GM21737 (cell line): ENCODE measurements around the gene YIF1A.
"Not testable (repeated sequence)": the region's sequence is repeated elsewhere in the genome, so short reads cannot be mapped to it uniquely, and the experiment has no call there.

Experiments used
- ATAC-seq: cut with Tn5 transposase; IDR thresholded peaks from one replicate; pipeline ENCODE4 v1.9.1; 2021; ENCODE audit warnings: mild to moderate bottlenecking, moderate library complexity; ENCODE audit not compliant: unreplicated experiment

YIF1A gene

DNA sequence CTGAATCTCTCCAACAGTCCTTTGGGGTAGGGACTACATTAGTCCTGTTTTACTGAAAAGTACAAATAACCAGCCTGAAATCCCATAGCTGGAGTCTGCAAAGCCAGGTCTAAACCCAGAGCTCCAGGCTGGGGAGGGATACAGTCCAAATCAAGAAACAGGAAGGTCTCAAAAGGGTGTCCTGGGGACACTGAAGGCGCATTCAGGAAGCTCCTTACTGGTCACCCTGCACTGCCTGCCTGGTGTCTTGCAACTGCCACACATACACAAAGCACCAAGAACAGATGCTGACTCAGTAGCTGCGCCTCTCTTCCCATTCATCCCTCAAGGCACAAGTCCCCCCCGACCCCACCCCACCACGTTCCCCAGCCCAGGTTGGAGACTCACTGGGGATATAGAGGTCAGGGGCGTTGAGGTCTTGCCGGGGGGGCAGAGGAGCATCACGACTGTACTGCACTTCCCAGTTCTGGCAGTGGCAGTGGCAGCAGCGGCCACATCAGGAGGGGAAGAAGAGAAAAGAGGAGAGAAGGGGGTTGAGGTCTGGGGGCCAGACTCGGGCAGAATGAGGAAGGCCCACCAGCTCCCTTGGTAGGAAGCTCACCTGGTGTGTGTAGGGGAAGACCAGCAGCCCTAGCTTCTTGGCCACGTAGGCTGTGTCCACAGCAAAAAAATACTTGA is 1.6 kb downstream of the YIF1A start:
- no peak for ATAC-seq

DNA sequence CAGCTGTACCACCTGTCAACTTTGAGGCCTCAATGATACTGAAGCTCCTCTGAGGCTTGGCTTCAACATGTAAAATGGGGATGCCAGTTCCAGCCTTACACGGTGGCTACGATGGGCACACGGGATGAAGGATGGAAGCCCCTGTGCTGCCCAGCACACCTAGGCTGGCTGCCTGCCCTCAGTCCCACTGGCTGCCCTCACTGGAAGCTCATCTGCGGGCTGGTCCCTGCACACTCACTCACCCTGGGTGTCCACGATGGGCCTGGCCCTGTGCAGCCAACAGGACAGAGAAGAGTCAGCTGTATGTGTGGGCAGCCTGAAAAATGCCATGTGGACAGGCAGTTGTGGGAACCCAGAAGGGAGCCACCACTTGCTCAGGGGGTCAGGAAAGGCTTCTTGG is 2.2 kb downstream of the YIF1A start:
- no peak for ATAC-seq

DNA sequence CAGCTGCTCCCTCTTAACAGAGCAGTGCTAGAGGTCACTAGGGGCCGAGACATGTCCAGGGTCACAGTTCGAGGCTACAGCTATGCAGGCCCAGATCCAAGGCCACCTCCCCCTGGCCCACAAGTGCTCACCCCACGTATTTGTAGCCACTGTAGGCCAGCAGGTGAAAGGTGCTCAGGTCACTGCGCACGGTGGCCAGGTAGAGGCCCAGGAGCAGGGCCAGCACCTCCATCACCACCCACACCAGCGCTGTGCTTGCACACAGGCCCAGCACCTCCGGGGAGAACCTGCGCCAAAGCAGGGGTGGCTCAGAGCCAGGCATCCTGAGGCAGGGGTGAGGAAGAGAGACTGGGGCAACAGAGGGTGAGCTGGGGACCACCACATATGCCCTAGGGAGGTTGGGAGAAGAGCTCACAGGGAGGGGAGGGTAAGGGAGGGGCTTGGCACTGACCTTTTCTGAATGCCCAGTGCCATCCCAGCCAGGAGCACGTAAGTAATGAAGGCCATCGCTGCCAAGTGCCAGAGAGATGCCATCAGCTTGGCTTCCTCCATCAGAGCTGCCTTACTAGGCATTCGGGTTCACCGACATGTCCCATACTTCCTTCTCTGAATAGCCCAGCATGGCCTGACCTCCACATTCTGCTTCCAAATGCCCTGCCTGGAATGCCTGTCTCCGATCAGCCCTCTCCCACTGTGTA is 3.5 kb downstream of the YIF1A start:
- ATAC-seq = no peak

DNA sequence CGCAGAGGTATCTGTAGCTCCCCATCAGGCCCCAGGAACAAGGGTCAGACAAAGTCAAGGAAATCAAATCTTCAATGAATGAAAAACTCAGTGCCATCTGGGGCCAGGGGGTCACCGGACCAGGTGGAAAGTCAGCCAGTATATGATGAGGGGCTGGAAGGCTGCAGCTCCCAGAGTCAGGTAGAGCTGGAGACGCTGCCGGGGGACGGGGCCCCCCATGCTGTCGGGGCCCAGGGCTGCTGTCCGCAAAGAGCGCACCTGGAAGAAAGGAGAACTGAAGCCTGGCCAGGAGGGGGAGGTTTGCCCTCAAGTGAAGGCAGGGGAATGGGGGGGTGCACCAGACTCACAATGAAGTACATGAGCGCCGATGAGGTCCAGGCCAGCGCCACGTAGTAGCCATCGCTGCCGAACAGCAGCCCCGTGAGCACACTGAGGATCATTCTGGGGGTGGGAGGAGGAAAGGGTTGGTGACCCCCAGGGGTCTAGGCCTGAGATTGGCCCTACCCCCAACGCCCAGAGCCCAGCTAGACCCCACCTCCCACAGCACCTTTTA is 4.3 kb downstream of the YIF1A start:
- no peak for ATAC-seq

DNA sequence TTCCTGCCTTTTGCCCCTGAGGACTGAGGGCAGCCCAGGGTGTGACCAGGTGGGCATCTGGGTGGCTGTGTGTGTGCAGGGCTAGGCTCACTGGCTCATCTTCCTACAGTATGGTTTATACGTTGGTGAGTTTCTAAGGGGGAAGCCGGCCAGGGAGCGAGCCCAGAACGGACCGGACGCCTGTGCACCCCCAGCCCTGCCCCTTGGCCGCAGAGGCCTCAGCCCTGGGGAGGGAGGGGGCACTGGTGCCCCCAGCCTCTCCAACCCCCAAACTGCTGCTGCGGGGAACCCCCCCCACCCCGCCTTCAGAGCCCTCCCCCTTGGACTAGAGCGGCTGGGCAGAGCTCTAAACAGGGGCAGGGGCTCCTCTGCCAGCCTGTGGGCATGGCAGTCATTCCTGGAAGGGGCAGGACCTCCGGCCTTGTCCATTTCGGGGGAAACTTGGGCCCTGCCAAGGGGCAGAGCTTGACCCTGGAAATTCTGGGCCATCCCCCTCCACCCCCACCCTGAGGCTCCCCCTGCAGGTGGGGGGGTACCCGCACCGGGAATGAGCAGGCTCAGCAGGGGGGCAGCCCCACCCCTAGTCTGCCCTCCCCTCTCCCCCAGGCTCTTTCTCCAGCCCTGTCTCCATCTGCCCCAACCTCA is 5.4 kb downstream of the YIF1A start:
- no peak for ATAC-seq

DNA sequence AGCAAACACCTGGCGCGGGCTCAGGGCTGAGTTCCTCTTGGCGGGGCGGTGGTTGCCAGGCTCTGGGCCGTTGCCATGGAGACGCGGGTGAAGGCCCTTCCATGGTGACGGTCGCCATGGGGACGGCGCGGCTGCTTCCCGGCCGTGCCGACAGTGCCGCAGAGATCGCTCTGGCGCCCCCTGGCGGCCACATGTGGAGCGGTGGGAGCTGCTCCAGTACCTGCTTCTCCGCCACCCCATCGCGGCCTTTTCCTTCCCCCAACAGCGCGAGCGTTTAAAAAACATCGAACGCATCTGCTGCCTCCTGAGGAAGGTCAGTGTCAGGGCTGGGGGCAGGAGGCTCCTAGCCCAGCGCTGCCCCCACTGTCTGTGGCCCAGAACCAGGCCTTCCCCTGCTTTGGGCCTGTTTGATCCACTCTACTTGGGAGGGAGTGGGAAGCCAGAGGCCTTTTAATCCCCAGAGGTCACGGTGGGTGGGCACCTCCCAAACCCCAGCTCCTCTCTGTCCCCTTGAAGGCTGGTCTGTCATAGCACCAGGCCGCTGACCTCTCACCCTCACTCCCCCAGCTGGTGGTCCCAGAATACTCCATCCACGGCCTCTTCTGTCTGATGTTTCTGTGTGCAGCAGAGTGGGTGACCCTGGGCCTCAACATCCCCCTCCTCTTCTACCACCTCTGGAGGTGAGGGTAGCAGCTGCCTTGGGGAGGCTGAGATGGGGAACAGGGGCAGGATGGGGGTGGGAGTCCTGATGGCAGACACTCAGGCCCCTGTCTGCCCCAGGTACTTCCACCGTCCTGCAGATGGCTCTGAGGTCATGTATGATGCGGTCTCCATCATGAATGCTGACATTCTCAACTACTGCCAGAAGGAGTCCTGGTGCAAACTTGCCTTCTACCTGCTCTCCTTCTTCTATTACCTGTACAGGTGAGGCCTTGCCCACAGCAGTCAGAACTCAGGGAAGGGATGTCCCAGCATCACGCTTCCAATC is 6.2 kb downstream of the YIF1A start:
- ATAC-seq = peak; percentile 66

DNA sequence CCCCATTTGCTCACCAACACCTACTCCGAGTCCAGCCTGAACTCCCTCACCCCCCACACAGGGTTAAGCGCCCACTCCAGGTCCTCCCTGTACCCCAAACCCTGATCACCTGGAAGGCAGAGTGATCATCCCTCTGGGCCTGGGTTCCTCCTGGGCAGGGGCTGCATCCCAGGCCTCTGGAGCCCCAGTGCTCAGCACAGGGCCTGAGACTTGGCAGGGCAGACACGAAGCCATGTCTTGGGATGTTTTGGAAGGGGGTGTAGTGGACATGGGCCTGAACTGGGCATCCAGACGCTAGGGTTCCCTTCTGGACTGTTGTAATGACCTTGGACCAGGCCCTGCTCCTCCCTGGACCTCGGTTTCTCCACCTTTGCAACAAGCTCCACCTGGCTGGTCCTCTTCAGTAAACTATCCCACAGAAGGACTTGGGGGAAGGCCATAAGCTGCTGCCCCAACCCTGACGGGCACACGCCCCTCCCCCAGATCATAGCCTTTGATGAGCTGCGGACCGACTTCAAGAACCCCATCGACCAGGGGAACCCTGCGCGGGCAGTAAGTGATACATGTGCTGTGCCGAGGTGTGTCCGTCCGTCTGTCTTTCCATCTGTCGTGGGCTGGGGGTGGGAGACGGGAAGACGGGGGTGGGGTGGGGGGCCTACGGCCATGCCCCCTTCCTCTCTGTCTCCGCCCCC is 7.0 kb downstream of the YIF1A start:
- ATAC-seq = no peak

DNA sequence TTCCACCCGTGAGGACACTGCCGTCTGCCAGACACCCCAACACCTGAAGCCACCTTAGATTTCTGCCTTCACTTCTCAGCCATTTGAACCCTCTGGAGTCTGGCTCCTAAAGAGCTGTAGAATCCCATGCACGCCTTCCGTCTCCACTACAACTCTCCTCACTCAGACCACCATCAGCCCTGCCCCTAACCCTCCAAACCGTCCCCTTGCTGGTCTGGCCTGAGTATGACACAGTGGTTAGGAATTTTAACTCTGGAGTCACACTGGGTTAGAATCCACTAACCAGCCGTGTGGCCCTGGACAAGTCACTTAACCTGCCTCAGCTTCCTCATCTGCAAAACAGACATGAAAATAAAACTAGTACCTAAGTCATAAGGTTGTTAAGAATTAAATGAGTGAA is 7.9 kb downstream of the YIF1A start:
- ATAC-seq = no peak

DNA sequence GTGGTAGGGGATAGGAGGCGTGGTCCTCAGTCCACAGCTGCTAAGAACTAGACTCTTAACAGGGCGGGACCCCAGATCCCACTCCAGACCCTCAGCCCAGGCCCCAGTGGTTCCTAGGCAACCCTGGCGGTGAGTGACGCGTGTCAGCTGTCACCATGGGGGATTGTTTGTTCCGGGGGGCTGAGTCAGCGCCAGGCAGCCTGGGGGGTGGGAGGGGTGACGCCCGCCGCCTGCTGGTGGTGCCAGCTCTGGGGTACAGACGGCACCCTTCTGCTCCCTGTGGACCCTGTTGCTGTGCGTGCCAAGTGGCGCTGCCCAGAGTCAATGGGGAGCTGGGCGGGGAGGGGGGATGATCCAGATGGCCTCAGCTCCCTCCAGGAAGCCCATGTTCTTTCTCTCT is 8.5 kb downstream of the YIF1A start:
- ATAC-seq = no peak

DNA sequence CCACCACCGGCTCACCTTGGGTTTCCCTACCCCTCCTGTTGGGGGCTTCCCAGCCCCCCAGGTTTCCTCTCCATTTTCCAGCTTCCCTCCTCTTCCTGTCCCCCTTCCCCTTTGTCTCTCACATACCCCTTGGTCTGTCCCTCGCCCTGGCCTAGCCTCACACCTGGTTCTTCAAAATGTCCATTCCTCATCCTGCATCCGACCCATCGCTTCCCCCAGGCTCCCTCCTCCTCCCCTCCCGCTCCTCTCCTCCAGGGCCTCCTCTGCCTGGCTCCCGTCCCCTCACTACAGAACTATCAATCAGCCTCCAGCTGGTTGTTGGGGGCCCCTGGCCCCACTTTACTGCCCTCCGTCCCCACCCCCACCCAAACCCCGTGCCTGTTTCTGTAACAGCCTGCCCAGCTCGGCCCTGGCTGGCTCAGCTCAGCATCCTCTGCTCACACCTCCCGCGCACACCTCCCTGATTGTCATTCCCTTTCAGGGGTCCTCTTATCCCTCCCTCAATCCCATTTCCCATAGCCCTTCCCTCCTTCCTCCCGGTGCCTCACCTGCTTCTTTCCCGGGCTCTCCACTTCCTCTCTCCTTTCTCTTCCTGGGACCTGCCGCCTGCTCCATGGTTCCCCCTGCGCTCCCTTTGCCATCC is 9.7 kb downstream of the YIF1A start:
- ATAC-seq = no peak

DNA sequence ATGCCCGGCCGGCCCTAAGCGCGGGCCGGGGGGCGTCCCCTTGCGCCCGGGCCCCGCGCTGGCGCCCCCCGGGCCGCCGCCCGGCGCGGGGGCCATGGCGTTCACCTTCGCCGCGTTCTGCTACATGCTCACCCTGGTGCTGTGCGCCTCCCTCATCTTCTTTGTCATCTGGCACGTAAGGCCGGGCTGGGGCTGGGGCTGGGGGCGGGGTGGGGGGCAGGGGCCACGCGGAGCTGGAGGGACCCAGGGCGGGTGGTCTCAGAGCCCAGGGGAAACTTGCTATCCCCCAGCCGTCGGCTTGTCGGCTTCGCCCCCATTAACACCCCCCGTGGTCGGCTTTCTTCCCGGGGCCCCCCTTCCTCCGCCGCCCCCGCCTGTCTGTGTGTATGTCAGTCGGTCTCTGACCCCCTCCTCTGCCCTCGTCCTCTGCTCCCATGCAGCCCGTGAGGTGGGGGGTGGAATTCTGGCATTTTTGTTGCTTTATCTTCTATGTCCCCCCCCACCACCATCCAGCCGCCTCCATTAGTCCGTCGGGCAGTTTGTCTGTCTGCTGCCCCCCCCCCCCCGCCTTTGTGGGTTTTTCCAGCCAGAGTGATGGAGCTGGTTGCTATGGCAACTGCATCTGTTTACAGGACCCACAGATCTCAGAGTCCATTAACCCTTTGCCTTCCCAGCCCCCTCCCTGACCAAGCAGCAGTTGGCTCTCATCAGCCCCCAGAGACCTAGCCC is 10.4 kb downstream of the YIF1A start:
- ATAC-seq = no peak

DNA sequence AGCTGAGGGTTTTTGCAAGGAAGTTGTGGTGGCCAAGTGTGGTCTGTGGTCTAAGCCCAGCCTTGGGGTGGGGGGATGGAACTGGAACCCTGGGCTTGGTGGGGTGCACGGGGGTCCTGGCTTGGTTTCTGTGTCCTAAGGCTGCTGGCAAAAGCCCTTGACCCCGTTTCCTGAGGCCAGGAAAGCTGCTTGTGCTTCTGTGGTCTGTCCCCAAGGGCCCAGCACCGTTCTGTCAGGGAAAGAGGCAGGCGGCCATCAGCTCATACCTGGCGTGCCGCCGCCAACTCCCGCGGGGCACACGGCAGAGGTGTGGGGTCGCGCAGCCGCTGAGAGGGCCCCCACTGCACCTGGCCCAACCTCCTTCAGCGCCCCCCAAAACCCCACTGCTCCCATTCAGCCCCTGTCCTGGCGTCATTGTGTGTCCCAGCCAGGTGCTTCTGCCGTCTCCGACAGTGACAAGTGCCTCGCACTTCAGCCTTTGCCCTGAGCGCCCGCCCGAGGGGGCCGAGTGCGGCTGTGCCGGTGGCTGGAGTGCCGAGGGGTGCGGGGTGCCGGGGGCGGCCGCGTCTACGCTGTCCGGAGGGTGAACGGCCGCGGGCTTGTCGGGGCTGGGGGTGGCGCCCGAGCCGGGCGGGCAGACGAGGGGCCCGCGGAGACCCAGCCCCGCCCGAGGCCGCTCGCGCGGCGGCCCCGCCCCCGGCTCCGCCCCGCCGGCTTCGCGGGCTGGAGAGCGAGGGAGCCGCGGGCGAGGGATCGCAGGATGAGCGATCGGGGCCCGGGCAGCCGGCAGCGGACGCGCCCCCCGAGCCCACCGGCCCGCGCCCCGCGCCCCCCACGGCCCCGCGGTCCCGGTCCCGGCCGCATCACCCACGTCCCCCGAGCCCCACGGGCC is 11.2 kb downstream of the YIF1A start, which contains the start of gene CNIH2:
Gene CNIH2, plus strand, starts transcription at position 705 of the 892 bp plus-strand sequence. CDS start 282 bp downstream, outside the sequence.
- no peak for ATAC-seq

DNA sequence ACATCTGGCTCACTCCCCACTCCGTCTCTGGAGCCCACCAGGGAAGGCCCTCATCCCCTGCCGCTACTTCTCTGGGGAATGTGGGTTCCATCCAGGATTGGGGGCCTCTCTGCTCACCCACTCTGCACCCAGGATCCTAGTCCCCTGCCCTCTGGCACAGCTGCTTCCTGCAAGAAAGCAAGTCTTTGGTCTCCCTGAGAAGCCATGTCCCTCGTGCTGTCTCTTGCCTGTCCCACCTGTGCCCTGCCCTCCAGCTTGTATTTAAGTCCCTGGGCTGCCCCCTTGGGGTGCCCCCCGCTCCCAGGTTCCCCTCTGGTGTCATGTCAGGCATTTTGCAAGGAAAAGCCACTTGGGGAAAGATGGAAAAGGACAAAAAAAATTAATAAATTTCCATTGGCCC is 11.9 kb downstream of the YIF1A start:
- not testable (repeated sequence) for ATAC-seq

DNA sequence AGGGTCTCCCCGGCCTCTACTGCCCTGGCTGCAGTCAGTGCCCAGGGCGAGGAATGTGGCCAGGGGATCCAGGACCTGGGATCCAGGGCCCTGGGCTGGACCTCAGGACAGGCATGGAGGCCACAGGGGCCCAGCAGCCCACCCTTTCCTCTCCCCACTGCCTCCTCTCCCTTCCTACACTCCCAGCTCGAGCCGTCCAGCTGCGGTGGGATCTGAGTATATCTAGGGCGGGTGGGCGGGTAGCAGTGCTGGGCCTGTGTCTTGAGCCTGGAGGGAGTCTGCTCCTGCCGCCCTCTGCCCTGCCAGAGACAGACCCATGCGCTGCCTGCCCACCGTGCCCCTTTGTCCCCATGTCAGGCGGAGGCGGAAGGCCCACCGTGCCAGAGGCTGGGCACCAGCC is 12.3 kb downstream of the YIF1A start:
- ATAC-seq = not testable (repeated sequence)

DNA sequence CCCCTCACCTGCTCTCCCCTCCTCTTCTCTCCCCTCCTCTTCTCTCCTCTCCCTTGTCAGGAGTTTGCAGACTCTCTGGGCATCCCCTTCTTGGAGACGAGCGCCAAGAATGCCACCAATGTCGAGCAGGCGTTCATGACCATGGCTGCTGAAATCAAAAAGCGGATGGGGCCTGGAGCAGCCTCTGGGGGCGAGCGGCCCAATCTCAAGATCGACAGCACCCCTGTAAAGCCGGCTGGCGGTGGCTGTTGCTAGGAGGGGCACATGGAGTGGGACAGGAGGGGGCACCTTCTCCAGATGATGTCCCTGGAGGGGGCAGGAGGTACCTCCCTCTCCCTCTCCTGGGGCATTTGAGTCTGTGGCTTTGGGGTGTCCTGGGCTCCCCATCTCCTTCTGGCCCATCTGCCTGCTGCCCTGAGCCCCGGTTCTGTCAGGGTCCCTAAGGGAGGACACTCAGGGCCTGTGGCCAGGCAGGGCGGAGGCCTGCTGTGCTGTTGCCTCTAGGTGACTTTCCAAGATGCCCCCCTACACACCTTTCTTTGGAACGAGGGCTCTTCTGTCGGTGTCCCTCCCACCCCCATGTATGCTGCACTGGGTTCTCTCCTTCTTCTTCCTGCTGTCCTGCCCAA is 12.8 kb downstream of the YIF1A start:
- ATAC-seq = no peak

DNA sequence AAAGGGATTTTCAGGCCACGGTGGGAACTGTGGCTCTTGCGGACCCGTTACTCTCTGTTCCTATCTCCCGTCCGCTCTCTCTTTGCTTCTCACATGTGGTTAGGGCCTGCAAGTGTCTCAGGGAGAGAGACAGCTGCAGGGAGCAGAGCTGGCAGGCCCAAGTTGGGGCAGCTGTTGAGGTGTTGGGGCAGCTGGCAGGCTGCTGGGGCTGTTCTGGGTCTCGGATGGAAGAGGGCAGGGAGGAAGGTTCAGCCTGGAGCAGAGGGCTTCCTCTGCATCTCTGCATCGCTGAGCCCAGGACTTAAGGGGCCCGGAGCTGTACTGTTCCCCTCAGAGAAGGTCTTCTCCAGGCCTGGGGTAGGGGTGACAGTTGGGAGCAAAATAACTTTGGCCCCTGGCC is 13.5 kb downstream of the YIF1A start:
- ATAC-seq = no peak

DNA sequence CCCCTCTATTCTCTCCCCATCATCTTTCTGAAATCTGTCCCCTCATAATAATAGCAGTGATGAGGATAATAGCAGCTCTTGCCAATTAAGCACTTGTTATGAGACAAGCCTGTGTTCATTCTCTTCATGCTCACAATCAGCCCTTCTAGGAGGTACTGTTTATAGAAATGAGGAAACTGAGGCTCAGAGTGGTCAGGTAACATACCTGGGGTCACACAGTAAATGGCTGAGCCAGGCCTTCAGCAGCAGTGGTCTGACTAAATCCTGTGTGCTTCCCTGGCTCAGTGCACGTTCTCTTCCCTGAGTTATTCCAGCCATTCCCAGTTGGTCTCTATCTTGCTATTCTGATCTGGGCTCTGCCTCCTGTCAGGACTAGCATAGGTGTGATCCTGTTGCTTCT is 14.7 kb downstream of the YIF1A start:
- ATAC-seq = no peak
